SK-N-SH (cell line): ENCODE measurements around the gene KYAT1. TPM values are rescaled to one million over a fixed set of nuclear protein-coding genes. Genes with fewer than 3 reads are reported as not detected.

Experiments
- CTCF ChIA-PET: fragments of 300-600, 350-600 bp; formaldehyde crosslinking; extraction: SDS; loops from one replicate; lab custom pipeline; 2021; lab: Yijun Ruan, JAX
- POLR2A ChIA-PET: fragments of 350-600 bp; sonication (Branson Sonifier 250); formaldehyde crosslinking; extraction: SDS; loops from one replicate; lab custom pipeline; 2020; ENCODE audit warnings: antibody characterized with exemption, inconsistent platforms; lab: Yijun Ruan, JAX
- DNase-seq: peaks from one replicate; pipeline ENCODE4 v3.0.0; 2012
- H2AFZ ChIP-seq: fragments of 200-600 bp; sonication (generic); 2 replicates; pipeline ENCODE4 v1.8.1; 2016; ENCODE audit warnings: antibody characterized with exemption, mild to moderate bottlenecking, low read depth
- H3F3A ChIP-seq: fragments of 200-600 bp; sonication (generic); replicated peaks from 2 replicates; pipeline ENCODE3; 2016; ENCODE audit warnings: antibody characterized with exemption, mild to moderate bottlenecking; ENCODE audit not compliant: insufficient read depth
- H3K27ac ChIP-seq, 2 experiments: fragments of 200-500 bp in 1 of 2; fragments of 200-600 bp in 1 of 2; sonication (Bioruptor generic) in 1 of 2; sonication (generic), shearing (Covaris generic) in 1 of 2; 2 replicates each; pipeline versions ENCODE4 v1.5.1 to v1.6.1; 2014 to 2016; ENCODE audit warnings: low read depth in 2 of 2, inconsistent platforms in 1 of 2, low read length in 1 of 2, mild to moderate bottlenecking in 1 of 2, mixed read lengths in 1 of 2
- H3K27me3 ChIP-seq: fragments of 200-600 bp; sonication (generic), shearing (Covaris generic); 2 replicates; pipeline ENCODE4 v1.6.1; 2016; ENCODE audit warnings: mixed run types; ENCODE audit not compliant: insufficient read depth
- H3K36me3 ChIP-seq, 2 experiments: fragments of 200-500 bp in 1 of 2; fragments of 200-600 bp in 1 of 2; sonication (Bioruptor generic) in 1 of 2; sonication (generic) in 1 of 2; replicated peaks in 1 of 2; 2 replicates each; pipeline versions ENCODE3 to v1.5.1; 2014 to 2016; ENCODE audit warnings: low read length in 1 of 2, mild to moderate bottlenecking in 1 of 2; ENCODE audit not compliant: insufficient read depth in 2 of 2, control insufficient read depth in 1 of 2
- H3K4me1 ChIP-seq, 2 experiments: fragments of 200-500 bp in 1 of 2; fragments of 200-600 bp in 1 of 2; sonication (Bioruptor generic) in 1 of 2; sonication (generic), shearing (Covaris generic) in 1 of 2; 2 replicates each; pipeline versions ENCODE4 v1.5.1 to v1.6.1; 2014 to 2016; ENCODE audit warnings: low read depth in 1 of 2, low read length in 1 of 2, mixed run types in 1 of 2; ENCODE audit not compliant: insufficient read depth in 2 of 2, control insufficient read depth in 1 of 2
- H3K4me2 ChIP-seq: fragments of 200-600 bp; sonication (generic), shearing (Covaris generic); 2 replicates; pipeline ENCODE4 v1.6.1; 2017; ENCODE audit warnings: mixed run types
- H3K4me3 ChIP-seq, 2 experiments: fragments of 200-500 bp in 1 of 2; fragments of 200-600 bp in 1 of 2; sonication (Bioruptor generic) in 1 of 2; sonication (generic), shearing (Covaris generic) in 1 of 2; 2 replicates each; pipeline versions ENCODE4 v1.5.1 to v1.8.1; 2014 to 2016; ENCODE audit warnings: low read depth in 2 of 2, inconsistent platforms in 1 of 2, low read length in 1 of 2, mild to moderate bottlenecking in 1 of 2, mixed read lengths in 1 of 2, moderate library complexity in 1 of 2
- H3K79me2 ChIP-seq: fragments of 200-600 bp; sonication (generic); 2 replicates; pipeline ENCODE4 v1.8.1; 2017; ENCODE audit warnings: mild to moderate bottlenecking; ENCODE audit not compliant: insufficient read depth
- H3K9ac ChIP-seq: fragments of 200-600 bp; sonication (generic); 2 replicates; pipeline ENCODE4 v1.6.1; 2017; ENCODE audit warnings: mixed run types
- H3K9me2 ChIP-seq: fragments of 200-600 bp; sonication (generic); 2 replicates; pipeline ENCODE4 v1.6.1; 2017; ENCODE audit warnings: mixed run types
- H3K9me3 ChIP-seq: fragments of 200-600 bp; sonication (generic); 2 replicates; pipeline ENCODE4 v1.6.1; 2017; ENCODE audit warnings: mixed run types, mild to moderate bottlenecking, moderate library complexity
- H4K20me1 ChIP-seq: fragments of 200-600 bp; sonication (generic); 2 replicates; pipeline ENCODE4 v1.6.1; 2017; ENCODE audit warnings: mild to moderate bottlenecking, mixed run types; ENCODE audit not compliant: insufficient read depth
- CTCF ChIP-seq: fragments of 200-600 bp; sonication (generic); IDR thresholded peaks from 2 replicates; pipeline ENCODE4 v1.6.1; 2017; ENCODE audit warnings: antibody characterized with exemption, mild to moderate bottlenecking, moderate library complexity
- EZH2phosphoT487 ChIP-seq: fragments of 200-600 bp; sonication (generic); IDR thresholded peaks from 2 replicates; pipeline ENCODE4 v1.6.1; 2017; ENCODE audit warnings: low read depth, mixed run types, mild to moderate bottlenecking, antibody characterized with exemption, moderate library complexity, borderline replicate concordance
- FOXJ3 ChIP-seq: sonication (generic); formaldehyde crosslinking; IDR thresholded peaks from 2 replicates; pipeline ENCODE4 v1.5.1; 2020; ENCODE audit warnings: mild to moderate bottlenecking, missing genetic modification reagents
- FOXM1 ChIP-seq: IDR thresholded peaks from 2 replicates; pipeline ENCODE4 v1.4.0; 2012; ENCODE audit warnings: low read depth, mild to moderate bottlenecking
- GABPA ChIP-seq: IDR thresholded peaks from 2 replicates; pipeline ENCODE4 v1.4.0; 2012; ENCODE audit warnings: low read depth, mild to moderate bottlenecking
- JUND ChIP-seq: IDR thresholded peaks from 2 replicates; pipeline ENCODE4 v1.4.0; 2012
- NRF1 ChIP-seq: IDR thresholded peaks from 2 replicates; pipeline ENCODE4 v1.6.1; 2012; ENCODE audit warnings: low read depth, mild to moderate bottlenecking, low read length
- RAD21 ChIP-seq: IDR thresholded peaks from 2 replicates; pipeline ENCODE4 v1.6.1; 2012; ENCODE audit warnings: mild to moderate bottlenecking, low read length
- RCOR1 ChIP-seq: fragments of 150-350 bp; IDR thresholded peaks from 2 replicates; pipeline ENCODE4 v1.6.1; 2017; ENCODE audit warnings: antibody characterized with exemption, low read length
- RFX5 ChIP-seq: IDR thresholded peaks from 2 replicates; pipeline ENCODE4 v1.6.1; 2012; ENCODE audit warnings: mild to moderate bottlenecking, improper control_type of control experiment, low read length
- RXRA ChIP-seq: IDR thresholded peaks from 2 replicates; pipeline ENCODE4 v1.4.0; 2012; ENCODE audit warnings: low read depth, mild to moderate bottlenecking, borderline replicate concordance
- SIN3A ChIP-seq: IDR thresholded peaks from 2 replicates; pipeline ENCODE4 v1.6.1; 2012; ENCODE audit warnings: low read depth, mild to moderate bottlenecking, low read length, moderate library complexity, borderline replicate concordance
- TAF1 ChIP-seq: IDR thresholded peaks from 2 replicates; pipeline ENCODE4 v1.6.1; 2012; ENCODE audit warnings: low read depth, mild to moderate bottlenecking, low read length, moderate library complexity, borderline replicate concordance
- TCF12 ChIP-seq: IDR thresholded peaks from 2 replicates; pipeline ENCODE4 v1.4.0; 2012
- USF1 ChIP-seq: IDR thresholded peaks from 2 replicates; pipeline ENCODE4 v1.4.0; 2012; ENCODE audit warnings: low read depth, borderline replicate concordance
- YY1 ChIP-seq: IDR thresholded peaks from 2 replicates; pipeline ENCODE4 v1.4.0; 2012; ENCODE audit warnings: low read depth, mild to moderate bottlenecking
- WGBS: methylation state at CpG from one replicate; pipeline ENCODE4 v1.1.6; 2017; ENCODE audit warnings: low lambda C conversion rate; 5-methylcytosine and 5-hydroxymethylcytosine counted together
- polyA plus RNA-seq, 3 experiments: library from polyadenylated mRNA; depleted of rRNA; stranded (reverse); fragments of >200 nt; gene quantifications; 2 replicates each; pipeline ENCODE4 v1.2.3, GENCODE V29; 2012
- TF ChIP-seq, protein P1 (sequence below): fragments of 150-350 bp; IDR thresholded peaks from 2 replicates; pipeline ENCODE4 v1.6.1; 2016; ENCODE audit warnings: mild to moderate bottlenecking, low read depth, low read length
- TF ChIP-seq, protein P2 (sequence below): fragments of 150-350 bp; IDR thresholded peaks from 2 replicates; pipeline ENCODE4 v1.6.1; 2017; ENCODE audit warnings: antibody characterized with exemption, low read length, low read depth, borderline replicate concordance

Gene KYAT1
- polyA plus RNA-seq, 1 of the 3 experiments (the other 2 are of a cell fraction) = 9.4 TPM

- H3K4me3 ChIP-seq = no peak overlapping the region
- CTCF ChIA-PET = interaction anchor here (1.2 to 2.4 kb wide), 2 partner anchors 25 to 58 kb away, joined by 3 to 10 read pairs; no protein-coding TSS in a partner anchor
- peaks cover 71% of the 10 kb centered on the region; the same call in 1 of the 2 replicates for H3K79me2 ChIP-seq
- H3K9me2 ChIP-seq = no peaks in the 10 kb centered on the region
- POLR2A ChIA-PET = interaction anchor here (0.5 kb wide), 1 partner anchor 56 kb away, joined by 5 read pairs; no protein-coding TSS in a partner anchor
- no peaks in the 10 kb centered on the region for H3K9me3 ChIP-seq
- peaks cover 12% of the 10 kb centered on the region for H3F3A ChIP-seq
- peaks cover 7 to 9% of the 10 kb centered on the region in 2 experiments; a peak in 2 of 4 replicates for H3K4me1 ChIP-seq
- no peaks in the 10 kb centered on the region for H3K27me3 ChIP-seq
- no peak overlapping the region for H3K27ac ChIP-seq
- no peak for DNase-seq
- TF ChIP-seq SIN3A = no peak
- TF ChIP-seq FOXJ3 = no peak
- no peak for TF ChIP-seq RFX5
- no peak for TF ChIP-seq RXRA
- TF ChIP-seq NRF1 = no peak
- no peak for TF ChIP-seq TAF1
- TF ChIP-seq EZH2phosphoT487 = no peak
- TF ChIP-seq FOXM1 = no peak
- TF ChIP-seq GABPA = no peak
- TF ChIP-seq TCF12 = no peak
- TF ChIP-seq USF1 = no peak
- TF ChIP-seq RAD21 = no peak
- TF ChIP-seq, protein P1, sequence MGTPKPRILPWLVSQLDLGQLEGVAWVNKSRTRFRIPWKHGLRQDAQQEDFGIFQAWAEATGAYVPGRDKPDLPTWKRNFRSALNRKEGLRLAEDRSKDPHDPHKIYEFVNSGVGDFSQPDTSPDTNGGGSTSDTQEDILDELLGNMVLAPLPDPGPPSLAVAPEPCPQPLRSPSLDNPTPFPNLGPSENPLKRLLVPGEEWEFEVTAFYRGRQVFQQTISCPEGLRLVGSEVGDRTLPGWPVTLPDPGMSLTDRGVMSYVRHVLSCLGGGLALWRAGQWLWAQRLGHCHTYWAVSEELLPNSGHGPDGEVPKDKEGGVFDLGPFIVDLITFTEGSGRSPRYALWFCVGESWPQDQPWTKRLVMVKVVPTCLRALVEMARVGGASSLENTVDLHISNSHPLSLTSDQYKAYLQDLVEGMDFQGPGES = no peak
- TF ChIP-seq, protein P2, sequence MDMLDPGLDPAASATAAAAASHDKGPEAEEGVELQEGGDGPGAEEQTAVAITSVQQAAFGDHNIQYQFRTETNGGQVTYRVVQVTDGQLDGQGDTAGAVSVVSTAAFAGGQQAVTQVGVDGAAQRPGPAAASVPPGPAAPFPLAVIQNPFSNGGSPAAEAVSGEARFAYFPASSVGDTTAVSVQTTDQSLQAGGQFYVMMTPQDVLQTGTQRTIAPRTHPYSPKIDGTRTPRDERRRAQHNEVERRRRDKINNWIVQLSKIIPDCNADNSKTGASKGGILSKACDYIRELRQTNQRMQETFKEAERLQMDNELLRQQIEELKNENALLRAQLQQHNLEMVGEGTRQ = no peak
- TF ChIP-seq RCOR1 = no peak
- no peak for TF ChIP-seq CTCF
- TF ChIP-seq JUND = no peak
- TF ChIP-seq YY1 = no peak
- no peak overlapping the region for H3K4me2 ChIP-seq
- WGBS = 94% methylated on average over 2 of the region's 2 CpGs
- no peak overlapping the region for H3K9ac ChIP-seq
- H4K20me1 ChIP-seq = no peaks in the 10 kb centered on the region
- H2AFZ ChIP-seq = no peak overlapping the region
- peaks cover 13 to 14% of the 10 kb centered on the region in 2 experiments for H3K36me3 ChIP-seq
Measured at GRCh38 chr9:128903079-128903461, 21.3 kb upstream of the KYAT1 start.
